GM12892 (cell line): Measurements from ENCODE around the gene LETM1.

ENCODE experiments used
- POLR2A ChIP-seq: IDR thresholded peaks from 2 replicates; pipeline ENCODE4 v1.6.1; 2011; ENCODE audit warnings: low read depth, low read length, control low read depth
- POLR2AphosphoS5 ChIP-seq: IDR thresholded peaks from 2 replicates; pipeline ENCODE4 v1.6.1; 2011; ENCODE audit warnings: low read depth, low read length, control low read depth
- TAF1 ChIP-seq: IDR thresholded peaks from 2 replicates; pipeline ENCODE4 v1.6.1; 2011; ENCODE audit warnings: low read depth, mild to moderate bottlenecking, control low read depth, low read length, borderline replicate concordance

GRCh38 chr4:1846580-1846979, 9.4 kb downstream of the LETM1 start:
- TF ChIP-seq TAF1 (no peak), POLR2A (no peak), POLR2AphosphoS5 (no peak)
